Measurements from ENCODE around the gene PATJ. TPM values are rescaled to one million over a fixed set of nuclear protein-coding genes. Genes with fewer than 3 reads are reported as not detected.

Gene PATJ
- total RNA-seq, 1 experiment from 2014 or later: 48.8 TPM

GRCh38 chr1:61956016-61956645 is 213.9 kb downstream of the PATJ start:
- Histone ChIP-seq H4K20me1 (ENCODE audit: insufficient read depth) (no peaks in the 10 kb centered on the region), H3K27ac (ENCODE audit: low read depth, low read length) (no peak overlapping the region), H3K27me3 (ENCODE audit: insufficient read depth, low read length) (no peaks in the 10 kb centered on the region), H3K4me2 (ENCODE audit: low read length) (no peak overlapping the region), H3K9ac (ENCODE audit: low read length) (no peak overlapping the region), H3K9me2 (ENCODE audit: insufficient read depth) (no peaks in the 10 kb centered on the region), H3K9me3 (ENCODE audit: control insufficient read depth in 1 of 2, insufficient read depth in 1 of 2, low read depth in 1 of 2, low read length in 2 of 2) (no peaks in the 10 kb centered on the region), H3K4me3 (replicated peaks in 1 of 2; ENCODE audit: low read depth in 1 of 2, low read length in 2 of 2) (no peak overlapping the region), H3K36me3 (ENCODE audit: control insufficient read depth in 1 of 2, insufficient read depth in 2 of 2, low read length in 2 of 2) (no peaks in the 10 kb centered on the region), H2AFZ (ENCODE audit: low read depth, low read length, poor library complexity, severe bottlenecking) (no peak overlapping the region), H3K79me2 (ENCODE audit: insufficient read depth, low read length) (no peaks in the 10 kb centered on the region), H3K4me1 (ENCODE audit: control insufficient read depth in 1 of 2, insufficient read depth in 2 of 2, low read length in 2 of 2) (no peaks in the 10 kb centered on the region)
- ChIA-PET CTCF (no interaction called here), RAD21 (ENCODE audit: low non-redundant PET in 1 of 2, low total read pairs in 2 of 2, uncharacterized antibody in 2 of 2, unreplicated experiment in 2 of 2) (no interaction called here), POLR2A (no interaction called here)
- no TSS peak for BruUV-seq (replicated peaks)
- ATAC-seq: no peak
- no peak for TF ChIP-seq CTCF (IDR thresholded peaks at IDR 0.05 in 2 of 3, conservative IDR thresholded peaks at IDR 0.05 in 1 of 3; ENCODE audit: borderline replicate concordance in 1 of 3, insufficient read depth in 1 of 3, low read depth in 2 of 3, low read length in 2 of 3)
- TF ChIP-seq FOSL1 (IDR thresholded peaks at IDR 0.05; ENCODE audit: low read depth): no peak
- TF ChIP-seq MAX (IDR thresholded peaks at IDR 0.05): no peak
- DNase-seq (ENCODE audit: low read depth, low spot score): no peak
- intact Hi-C loops (cut with micrococcal nuclease): loop anchor here (10.0 kb wide), 1 partner anchor 189 kb away; no protein-coding TSS in a partner anchor

- ChIA-PET RAD21 (ENCODE audit: low non-redundant PET in 1 of 2, low total read pairs in 2 of 2, uncharacterized antibody in 2 of 2, unreplicated experiment in 2 of 2) (no interaction called here), CTCF (no interaction called here), POLR2A (no interaction called here)
- Histone ChIP-seq H3K79me2 (ENCODE audit: insufficient read depth, low read length) (no peaks in the 10 kb centered on the region), H3K27ac (ENCODE audit: low read depth, low read length) (no peak overlapping the region), H3K27me3 (ENCODE audit: insufficient read depth, low read length) (no peaks in the 10 kb centered on the region), H3K9me2 (ENCODE audit: insufficient read depth) (no peaks in the 10 kb centered on the region), H3K4me3 (replicated peaks in 1 of 2; ENCODE audit: low read depth in 1 of 2, low read length in 2 of 2) (no peak overlapping the region), H2AFZ (ENCODE audit: low read depth, low read length, poor library complexity, severe bottlenecking) (no peak overlapping the region), H4K20me1 (ENCODE audit: insufficient read depth) (no peaks in the 10 kb centered on the region), H3K4me1 (ENCODE audit: control insufficient read depth in 1 of 2, insufficient read depth in 2 of 2, low read length in 2 of 2) (no peaks in the 10 kb centered on the region), H3K9me3 (ENCODE audit: control insufficient read depth in 1 of 2, insufficient read depth in 1 of 2, low read depth in 1 of 2, low read length in 2 of 2) (no peaks in the 10 kb centered on the region), H3K36me3 (ENCODE audit: control insufficient read depth in 1 of 2, insufficient read depth in 2 of 2, low read length in 2 of 2) (no peaks in the 10 kb centered on the region), H3K4me2 (ENCODE audit: low read length) (no peak overlapping the region), H3K9ac (ENCODE audit: low read length) (no peak overlapping the region)
- no TSS peak for BruUV-seq (replicated peaks)
- no peak for ATAC-seq
- intact Hi-C loops (cut with micrococcal nuclease): loop anchor here (10.0 kb wide), 1 partner anchor 188 kb away; no protein-coding TSS in a partner anchor
- no peak for DNase-seq (ENCODE audit: low read depth, low spot score)
- TF ChIP-seq CTCF (IDR thresholded peaks at IDR 0.05 in 2 of 3, conservative IDR thresholded peaks at IDR 0.05 in 1 of 3; ENCODE audit: borderline replicate concordance in 1 of 3, insufficient read depth in 1 of 3, low read depth in 2 of 3, low read length in 2 of 3): no peak
- no peak for TF ChIP-seq REST (IDR thresholded peaks at IDR 0.05; ENCODE audit: low read depth)
- TF ChIP-seq EZH2phosphoT487 (IDR thresholded peaks at IDR 0.05; ENCODE audit: borderline replicate concordance): no peak
- TF ChIP-seq SRF (IDR thresholded peaks at IDR 0.05; ENCODE audit: low read depth): no peak
Measured at GRCh38 chr1:61956784-61957183, 214.5 kb downstream of the PATJ start.
